Measurements from ENCODE around the gene FUCA2. TPM values are rescaled to one million over a fixed set of nuclear protein-coding genes. Genes with fewer than 3 reads are reported as not detected.

Gene FUCA2
- total and polyA plus RNA-seq, 2 experiments from 2014 or later = 31.8 to 33.4 TPM

DNA sequence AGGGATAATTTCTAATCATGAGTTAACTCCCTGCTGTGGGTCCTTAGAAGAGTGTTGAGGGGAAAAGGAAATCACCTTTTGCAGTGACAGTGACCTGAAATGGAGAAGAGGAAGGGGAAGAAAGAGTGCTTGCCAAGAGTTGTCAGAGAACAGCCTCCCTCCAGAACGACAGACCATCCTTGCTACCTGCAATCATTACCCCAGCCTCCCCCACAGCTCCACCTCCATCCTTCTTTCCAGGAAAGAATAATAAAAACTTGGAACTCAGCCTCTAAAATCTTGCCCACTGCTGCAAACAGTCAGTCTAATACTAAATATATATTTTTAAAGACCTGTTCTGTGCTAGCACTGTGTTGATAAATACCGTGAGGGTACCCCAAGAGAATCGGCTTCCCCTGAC, 28.7 kb upstream of the FUCA2 start:
- H3K4me3 ChIP-seq = no peak overlapping the region
- Mint-ChIP-seq H3K27ac (no peak overlapping the region), H3K4me1 (peaks cover 20% of the 10 kb centered on the region), H3K36me3 (ENCODE audit: low read depth) (no peaks in the 10 kb centered on the region; the same call in 2 of the 3 replicates), H3K4me3 (no peak overlapping the region), H3K9me3 (no peaks in the 10 kb centered on the region), H3K27me3 (ENCODE audit: insufficient read depth, low read depth, poor library complexity) (peaks cover 37% of the 10 kb centered on the region)
- peaks cover 14% of the 10 kb centered on the region for H3K4me1 ChIP-seq (ENCODE audit: insufficient read depth)
- H3F3A ChIP-seq (replicated peaks; ENCODE audit: low read depth) = peaks cover 8% of the 10 kb centered on the region; the same call in 1 of the 2 replicates
- no peaks in the 10 kb centered on the region for H3K36me3 ChIP-seq (ENCODE audit: insufficient read depth)
- no peak for ATAC-seq
- DNase-seq (ENCODE audit: low spot score) = no peak
- peaks cover 38% of the 10 kb centered on the region for H3K27me3 ChIP-seq (ENCODE audit: insufficient read depth)
- H3K9me2 ChIP-seq (ENCODE audit: insufficient read depth) = no peaks in the 10 kb centered on the region
- no peaks in the 10 kb centered on the region for H3K79me2 ChIP-seq (replicated peaks; ENCODE audit: insufficient read depth)
- TF ChIP-seq JUNB (IDR thresholded peaks at IDR 0.05; ENCODE audit: unreplicated experiment) (no peak), ZNF331 (CRISPR knock-in tag; IDR thresholded peaks at IDR 0.05; ENCODE audit: low read depth) (no peak), EZH2 (IDR thresholded peaks at IDR 0.05; ENCODE audit: low read depth, unreplicated experiment) (no peak), ETS1 (IDR thresholded peaks at IDR 0.05) (no peak), REST (IDR thresholded peaks at IDR 0.05; ENCODE audit: unreplicated experiment) (no peak), ZNF462 (CRISPR knock-in tag; IDR thresholded peaks at IDR 0.05) (no peak)
- TF ChIP-seq, protein P1, sequence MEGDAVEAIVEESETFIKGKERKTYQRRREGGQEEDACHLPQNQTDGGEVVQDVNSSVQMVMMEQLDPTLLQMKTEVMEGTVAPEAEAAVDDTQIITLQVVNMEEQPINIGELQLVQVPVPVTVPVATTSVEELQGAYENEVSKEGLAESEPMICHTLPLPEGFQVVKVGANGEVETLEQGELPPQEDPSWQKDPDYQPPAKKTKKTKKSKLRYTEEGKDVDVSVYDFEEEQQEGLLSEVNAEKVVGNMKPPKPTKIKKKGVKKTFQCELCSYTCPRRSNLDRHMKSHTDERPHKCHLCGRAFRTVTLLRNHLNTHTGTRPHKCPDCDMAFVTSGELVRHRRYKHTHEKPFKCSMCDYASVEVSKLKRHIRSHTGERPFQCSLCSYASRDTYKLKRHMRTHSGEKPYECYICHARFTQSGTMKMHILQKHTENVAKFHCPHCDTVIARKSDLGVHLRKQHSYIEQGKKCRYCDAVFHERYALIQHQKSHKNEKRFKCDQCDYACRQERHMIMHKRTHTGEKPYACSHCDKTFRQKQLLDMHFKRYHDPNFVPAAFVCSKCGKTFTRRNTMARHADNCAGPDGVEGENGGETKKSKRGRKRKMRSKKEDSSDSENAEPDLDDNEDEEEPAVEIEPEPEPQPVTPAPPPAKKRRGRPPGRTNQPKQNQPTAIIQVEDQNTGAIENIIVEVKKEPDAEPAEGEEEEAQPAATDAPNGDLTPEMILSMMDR (conservative IDR thresholded peaks at IDR 0.05; ENCODE audit: low read depth in 2 of 2) = no peak
- no peak overlapping the region for H3K4me2 ChIP-seq
- no peak overlapping the region for H2AFZ ChIP-seq
- H3K27ac ChIP-seq (ENCODE audit: low read depth) = no peak overlapping the region
- H4K20me1 ChIP-seq (replicated peaks; ENCODE audit: insufficient read depth) = no peaks in the 10 kb centered on the region

All from GM23338 (cell line).